HG03558 (cell line): ENCODE results near the gene NME4.
"Not testable (repeated sequence)": the region's sequence is repeated elsewhere in the genome, so short reads cannot be mapped to it uniquely, and the experiment has no call there.

Experiments used
- ATAC-seq: cut with Tn5 transposase; IDR thresholded peaks from one replicate; pipeline ENCODE4 v1.9.1; 2021; ENCODE audit warnings: moderate number of reproducible peaks; ENCODE audit not compliant: unreplicated experiment; ENCODE audit errors: extremely low read depth

NME4 gene

DNA sequence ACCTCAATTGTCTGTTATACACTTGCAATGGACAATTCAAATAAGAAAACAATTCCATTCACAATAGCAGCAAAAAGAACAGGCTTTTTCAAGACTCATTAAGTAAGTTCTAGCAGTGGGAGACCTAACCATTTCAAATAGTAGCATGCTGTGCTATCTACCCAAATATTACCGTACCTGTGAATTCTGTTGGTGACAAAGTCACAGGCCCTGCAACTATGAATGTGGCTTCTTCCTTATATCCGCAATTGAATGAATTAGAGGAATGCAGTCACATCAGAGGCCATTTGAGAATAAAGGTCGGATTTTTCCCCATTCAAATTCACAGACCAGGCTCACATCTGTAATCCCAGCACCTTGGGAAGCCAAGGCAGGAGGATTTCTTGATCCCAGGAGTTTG lies 800 bp upstream of the NME4 start:
- no peak for ATAC-seq

DNA sequence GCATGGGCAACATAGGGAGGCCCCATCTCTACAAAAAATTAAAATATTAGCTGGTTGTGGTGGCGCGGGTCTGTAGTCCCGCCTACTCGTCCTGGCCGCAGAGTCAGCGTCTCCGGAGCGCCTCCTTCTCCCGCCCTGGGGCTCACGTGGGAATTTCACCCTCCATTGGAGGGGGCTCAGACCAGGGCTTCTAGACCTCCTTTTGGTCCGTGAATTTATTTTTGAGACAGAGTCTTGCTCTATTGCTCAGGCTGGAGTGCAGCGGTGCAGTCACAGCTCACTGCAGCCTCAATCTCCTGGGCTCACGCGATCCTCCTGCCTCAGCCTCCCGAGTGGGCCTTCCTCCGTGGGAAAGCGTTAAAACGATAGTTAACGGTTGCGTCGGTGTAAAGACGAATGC lies 394 bp upstream of the NME4 start:
- no peak for ATAC-seq

DNA sequence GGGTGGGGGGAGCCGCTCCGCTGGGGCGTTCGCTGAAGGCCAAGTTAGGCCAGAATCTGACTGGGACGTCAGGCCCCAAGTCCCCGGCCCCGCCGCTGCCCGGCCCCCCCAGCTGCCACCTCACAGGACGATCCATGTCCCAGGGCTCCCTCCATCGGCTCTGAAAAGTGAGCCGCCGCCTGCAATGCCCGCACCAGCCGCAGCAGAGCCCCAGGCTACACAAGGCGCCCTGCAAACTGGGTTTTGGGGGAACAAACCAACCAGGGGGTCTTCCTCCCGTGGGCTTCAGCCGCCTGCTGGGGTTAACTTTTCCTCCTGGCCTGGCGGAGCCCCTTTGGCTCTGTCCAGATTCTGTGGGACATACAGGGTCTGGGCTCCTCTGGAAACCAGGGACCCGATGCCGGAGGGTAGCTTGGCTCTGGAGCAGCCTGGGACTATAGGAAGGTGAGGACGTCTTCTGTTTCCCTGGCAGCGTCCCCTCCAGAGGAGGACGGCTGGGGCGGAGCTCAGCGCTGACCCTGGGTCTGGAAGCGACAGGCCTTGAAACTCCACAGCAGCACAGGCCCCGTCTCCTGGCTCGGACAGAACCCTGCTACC lies 835 bp downstream of the NME4 start:
- ATAC-seq = no peak

DNA sequence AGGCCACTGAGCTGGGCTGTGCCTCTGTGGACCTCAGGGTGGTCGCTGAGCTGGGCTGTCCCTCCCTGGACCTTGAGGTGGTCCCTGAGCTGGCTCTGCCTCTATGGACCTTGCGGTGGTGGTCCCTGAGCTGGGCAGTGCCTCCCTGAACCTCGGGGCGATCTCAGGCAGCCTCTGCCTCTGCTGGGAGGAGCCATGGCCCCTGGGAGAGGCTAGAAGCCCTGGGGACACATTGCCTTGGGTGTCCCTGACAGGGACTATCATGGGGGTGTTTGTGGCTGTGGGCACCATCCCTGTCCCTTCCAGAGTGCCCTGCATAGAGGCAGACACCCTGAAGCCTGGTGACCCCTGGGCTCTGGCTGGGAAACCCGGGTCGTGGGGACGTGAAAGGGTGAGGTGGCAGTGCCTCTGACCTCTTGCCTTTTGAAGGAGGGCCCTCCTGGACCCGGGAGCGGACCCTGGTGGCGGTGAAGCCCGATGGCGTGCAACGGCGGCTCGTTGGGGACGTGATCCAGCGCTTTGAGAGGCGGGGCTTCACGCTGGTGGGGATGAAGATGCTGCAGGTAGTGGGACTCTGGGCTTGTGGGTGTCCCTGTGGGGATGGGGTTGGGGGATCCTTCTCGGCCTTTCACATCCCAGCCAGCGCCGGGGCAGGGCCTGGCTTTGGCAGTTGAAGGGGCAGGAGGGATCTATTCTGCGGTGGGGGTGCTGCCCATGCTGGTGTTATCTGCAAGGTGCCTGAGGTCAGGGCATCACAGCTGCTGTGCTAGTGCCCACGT lies 1.8 kb downstream of the NME4 start:
- no peak for ATAC-seq

DNA sequence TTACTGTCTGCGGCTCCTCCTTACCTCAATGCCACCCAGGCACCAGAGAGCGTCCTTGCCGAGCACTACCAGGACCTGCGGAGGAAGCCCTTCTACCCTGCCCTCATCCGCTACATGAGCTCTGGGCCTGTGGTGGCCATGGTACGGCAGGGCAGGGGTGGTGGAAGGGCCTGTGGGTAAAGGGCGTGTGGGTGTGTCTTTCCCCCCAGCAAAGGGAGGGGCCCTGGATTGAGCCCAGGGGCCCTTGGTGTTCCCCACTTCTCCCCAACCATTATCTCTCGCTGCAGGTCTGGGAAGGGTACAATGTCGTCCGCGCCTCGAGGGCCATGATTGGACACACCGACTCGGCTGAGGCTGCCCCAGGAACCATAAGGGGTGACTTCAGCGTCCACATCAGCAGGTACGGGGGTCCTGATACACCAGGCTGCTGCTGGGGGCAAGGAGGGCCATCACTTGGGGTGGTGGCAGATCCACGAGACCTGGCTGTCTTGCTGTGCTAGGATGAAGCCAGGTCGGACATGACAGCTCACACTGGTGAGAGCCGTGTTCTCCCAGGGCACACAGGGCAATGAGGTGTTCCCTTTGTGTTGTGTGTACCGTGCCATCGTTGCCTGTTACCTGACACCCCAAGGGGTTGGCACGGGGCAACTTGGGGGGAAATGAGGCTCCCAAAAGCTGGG lies 2.5 kb downstream of the NME4 start:
- ATAC-seq = no peak

DNA sequence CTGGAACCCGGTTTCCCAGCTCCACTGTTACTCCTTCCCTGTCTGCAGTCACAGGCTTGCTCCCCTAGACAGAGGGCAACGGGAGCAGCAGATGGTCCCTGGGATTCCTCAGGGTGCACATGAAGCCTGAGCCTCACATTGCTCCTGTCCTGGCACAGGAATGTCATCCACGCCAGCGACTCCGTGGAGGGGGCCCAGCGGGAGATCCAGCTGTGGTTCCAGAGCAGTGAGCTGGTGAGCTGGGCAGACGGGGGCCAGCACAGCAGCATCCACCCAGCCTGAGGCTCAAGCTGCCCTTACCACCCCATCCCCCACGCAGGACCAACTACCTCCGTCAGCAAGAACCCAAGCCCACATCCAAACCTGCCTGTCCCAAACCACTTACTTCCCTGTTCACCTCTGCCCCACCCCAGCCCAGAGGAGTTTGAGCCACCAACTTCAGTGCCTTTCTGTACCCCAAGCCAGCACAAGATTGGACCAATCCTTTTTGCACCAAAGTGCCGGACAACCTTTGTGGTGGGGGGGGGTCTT lies 3.1 kb downstream of the NME4 start:
- ATAC-seq = no peak

DNA sequence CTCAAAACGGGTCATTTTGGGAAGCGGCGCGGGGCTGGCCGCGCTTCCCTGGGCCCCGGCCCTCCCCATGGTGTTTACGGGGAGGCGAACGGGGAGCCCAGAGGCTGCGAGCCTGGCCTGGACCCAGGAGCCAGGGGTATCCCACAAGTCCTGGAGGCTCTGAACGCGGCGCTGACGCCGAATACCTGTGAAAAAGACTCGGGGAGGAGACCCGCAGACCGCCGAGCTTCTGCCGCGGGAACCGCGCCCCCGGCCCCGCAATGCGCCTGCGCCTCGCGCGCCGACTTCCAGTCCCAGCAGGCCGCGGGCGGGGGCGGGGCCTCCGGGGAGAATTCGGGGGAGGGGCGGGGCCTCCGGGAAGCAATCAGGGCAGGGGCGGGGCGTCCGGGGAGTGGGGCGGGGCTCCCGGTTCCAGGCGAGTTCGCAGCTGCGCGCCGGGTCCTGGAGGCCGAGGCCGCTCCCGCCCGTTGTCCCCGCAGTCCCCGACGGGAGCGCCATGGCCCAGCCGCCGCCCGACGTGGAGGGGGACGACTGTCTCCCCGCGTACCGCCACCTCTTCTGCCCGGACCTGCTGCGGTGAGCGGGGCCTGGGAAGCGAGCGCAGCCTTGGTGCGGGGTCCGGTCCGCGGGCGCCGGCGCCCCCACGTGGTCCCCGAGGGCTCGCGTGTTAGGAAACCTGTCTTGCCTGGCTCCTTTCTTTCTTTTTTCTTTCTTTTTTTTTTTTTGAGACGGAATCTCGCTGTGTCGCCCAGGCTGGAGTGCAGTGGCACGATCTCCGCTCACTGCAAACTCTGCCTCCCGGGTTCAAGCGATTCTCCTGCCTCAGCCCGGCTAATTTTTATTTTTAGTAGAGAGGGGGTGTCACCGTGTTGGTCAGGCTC lies 4.7 kb downstream of the NME4 start, which contains the start of gene DECR2:
TSS of gene DECR2 (plus strand) at position 418 of the 881 bp plus-strand sequence. CDS start at position 497, 79 bp downstream.
- ATAC-seq = no peak

DNA sequence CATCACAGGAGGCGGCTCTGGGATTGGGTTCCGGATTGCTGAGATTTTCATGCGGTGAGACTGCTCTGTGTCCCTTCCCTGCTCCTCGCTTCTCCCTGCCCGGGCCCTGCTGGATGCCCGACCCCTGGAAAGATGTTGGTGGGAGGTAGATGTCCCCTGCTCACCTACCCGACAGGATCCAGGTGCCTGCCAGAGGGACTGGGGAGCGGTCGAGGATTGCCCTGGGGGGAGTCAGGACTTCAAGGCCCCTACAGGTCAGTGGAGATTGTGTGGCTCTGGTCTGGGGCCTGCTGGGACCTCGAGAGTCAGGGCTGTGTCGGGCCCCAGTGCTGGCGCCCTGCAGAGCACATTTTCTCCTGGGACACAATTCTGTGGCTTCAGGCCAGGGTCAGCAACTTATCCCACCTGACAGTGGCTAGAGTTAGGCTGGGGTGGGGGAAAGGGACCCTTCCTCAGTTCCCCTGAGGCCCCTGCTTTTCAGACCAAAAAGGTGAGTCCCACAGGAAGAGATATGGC lies 8.0 kb downstream of the NME4 start:
- ATAC-seq = no peak

DNA sequence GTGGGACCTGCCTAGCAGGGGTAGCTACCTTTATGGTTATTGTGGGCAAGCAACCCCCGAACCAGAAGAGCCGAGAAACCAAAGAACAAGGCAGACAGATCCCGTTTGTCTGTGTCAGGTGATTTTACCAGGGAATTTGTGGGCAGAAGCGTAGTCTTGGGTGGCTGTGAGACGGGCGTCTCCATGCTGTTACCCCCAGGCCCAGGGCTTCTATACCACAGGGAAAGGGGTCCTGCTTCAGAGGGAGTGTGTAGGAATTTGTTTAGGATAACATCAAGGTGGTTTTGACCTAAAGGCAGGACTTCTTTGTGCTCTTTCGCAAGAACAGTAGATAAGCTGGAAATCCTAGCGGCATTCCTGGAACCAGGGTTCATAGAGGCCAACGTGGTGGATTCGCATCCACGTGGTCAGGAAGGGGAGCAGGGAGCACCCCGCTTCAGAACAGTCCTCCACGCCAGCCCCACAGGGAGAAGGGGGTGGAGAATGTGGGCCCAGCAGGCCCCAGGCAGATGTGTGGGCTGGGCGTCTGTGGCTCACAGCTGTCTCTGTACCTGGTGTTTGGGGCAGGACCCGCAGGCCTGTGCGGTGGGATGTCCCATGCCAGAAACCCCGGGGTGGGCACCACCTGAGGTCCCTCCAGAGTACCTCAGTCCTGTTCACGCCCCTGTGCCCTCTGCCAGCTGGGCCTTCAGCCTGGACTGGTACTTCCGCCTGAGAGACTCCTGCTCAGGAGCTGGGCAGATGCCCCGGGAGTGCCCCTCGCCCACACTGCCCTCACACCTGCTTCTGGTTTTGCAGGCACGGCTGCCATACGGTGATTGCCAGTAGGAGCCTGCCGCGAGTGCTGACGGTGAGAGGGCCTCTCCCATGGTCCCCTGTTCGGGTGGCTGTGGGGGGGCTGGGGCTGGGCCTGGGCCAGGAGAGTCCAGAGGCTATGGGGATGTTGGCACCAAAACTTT lies 8.8 kb downstream of the NME4 start:
- no peak for ATAC-seq

DNA sequence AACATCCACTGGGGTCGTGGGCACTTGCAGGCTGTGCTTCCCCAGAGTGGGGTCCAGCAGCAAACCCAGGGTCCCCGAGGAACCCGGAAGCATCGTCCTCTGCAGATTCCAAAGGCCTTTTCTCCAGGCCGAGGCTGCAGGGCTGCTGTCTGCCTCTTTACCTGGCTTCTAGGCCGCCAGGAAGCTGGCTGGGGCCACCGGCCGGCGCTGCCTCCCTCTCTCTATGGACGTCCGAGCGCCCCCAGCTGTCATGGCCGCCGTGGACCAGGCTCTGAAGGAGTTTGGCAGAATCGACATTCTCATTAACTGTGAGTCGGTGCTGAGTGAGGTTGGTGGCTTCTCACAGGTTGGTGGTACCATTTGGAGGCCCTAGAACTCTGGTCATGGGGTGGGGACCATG lies 10.3 kb downstream of the NME4 start:
- ATAC-seq = no peak

DNA sequence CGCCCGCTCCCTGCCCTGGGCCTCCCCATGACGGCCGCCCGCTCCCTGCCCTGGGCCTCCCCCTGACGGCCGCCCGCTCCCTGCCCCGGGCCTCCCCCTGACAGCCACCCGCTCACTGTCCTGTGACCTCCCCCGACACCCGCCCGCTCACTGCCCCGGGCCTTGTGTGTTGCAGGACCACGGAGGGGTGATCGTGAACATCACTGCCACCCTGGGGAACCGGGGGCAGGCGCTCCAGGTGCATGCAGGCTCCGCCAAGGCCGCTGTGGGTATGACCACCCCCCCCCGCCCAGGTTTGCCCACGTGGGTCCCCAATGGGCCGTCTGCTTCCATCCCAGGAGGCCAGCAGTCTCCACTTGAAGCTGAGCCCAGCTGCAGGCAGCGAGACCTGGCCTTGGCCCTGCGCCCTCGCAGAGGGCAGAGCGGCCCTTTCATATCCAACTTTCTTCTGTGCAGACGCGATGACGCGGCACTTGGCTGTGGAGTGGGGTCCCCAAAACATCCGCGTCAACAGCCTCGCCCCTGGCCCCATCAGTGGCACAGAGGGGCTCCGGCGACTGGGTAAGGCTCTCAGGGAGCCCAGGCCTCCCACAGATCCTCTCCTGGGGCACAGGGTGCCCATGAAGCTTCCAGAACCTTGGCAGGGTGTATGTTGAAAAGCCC lies 13.6 kb downstream of the NME4 start:
- no peak for ATAC-seq

DNA sequence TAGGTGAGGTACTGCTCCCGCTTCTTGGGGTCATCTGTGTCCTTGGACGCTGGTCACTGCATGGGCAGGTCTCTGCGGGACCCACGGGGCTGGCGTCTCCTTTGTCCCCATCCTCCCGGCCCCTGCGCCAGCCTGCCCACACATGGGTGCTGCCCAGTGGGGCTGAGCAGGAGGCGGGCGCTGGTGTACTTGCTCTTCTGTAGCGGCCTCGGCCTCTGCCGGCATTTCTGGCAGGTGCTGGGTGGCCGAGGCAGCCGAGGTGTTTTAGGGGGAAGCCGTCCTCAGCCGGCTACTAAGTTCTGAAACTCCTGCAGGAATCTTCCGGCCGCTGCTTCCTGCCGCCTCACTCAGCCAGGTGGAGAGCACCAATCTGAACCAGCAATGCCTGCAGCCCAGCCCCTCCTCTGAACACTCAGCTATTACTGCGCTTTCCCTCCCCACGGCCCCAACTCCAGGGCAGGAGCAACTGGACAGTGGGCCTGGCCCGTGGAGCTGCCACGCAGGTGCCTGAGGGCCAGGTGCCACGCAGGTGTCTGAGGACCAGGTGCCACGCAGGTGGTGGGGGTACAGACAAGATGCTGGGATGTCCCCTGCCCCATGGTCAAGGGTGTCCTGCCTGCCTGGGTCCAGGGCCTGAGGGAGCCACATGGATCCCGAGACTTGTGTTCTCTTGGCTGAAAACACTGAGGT lies 14.7 kb downstream of the NME4 start:
- no peak for ATAC-seq

DNA sequence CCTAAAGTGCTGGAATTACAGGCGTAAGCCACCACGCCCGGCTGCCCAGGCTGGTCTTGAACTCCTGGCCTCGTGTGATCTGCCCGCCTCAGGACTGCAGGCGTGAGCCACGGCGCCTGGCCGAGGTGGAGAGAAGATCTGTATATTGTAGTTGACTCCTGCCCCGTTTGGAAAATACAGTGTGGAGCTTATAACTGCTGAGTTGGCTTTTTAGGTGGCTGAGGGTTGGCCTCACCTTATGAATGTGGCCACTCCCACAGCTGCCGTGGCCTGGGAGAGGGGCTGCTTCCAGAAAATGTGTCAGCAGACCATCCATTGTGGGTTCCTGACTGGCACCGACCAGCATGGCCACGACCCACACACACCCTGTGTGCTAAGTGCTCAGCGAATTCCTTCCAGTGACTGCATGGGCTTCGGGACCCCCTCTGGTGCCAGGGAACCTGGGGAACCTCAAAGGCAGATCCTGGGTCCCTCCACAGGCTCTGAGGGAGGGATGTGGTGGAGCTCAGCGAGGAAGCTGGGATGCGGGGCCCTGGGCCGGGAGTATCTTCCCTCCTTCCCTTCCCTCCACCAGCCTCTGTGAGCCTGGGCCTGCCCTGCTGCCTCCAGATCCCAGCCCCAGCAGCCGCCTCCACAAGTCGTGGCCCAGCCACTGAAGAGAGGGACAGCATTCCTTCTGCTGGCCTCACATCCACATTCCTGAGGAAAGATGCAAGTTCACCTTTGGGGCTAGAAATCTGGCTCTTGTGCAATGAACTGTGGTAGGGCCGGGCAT lies 17.6 kb downstream of the NME4 start:
- ATAC-seq = no peak

DNA sequence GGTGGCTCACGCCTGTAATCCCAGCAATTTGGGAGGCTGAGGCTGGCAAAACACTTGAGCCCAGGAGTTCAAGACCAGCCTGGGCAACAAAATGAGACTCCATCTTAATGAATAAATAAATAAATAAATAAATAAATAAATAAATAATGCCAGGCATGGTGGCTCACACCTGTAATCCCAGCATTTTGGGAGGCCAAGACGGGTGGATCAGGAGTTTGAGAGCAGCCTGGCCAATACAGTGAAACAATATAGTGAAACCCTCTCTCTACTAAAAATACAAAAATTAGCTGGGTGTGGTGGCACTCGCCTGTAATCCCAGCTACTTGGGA lies 18.1 kb downstream of the NME4 start:
- ATAC-seq = not testable (repeated sequence)

DNA sequence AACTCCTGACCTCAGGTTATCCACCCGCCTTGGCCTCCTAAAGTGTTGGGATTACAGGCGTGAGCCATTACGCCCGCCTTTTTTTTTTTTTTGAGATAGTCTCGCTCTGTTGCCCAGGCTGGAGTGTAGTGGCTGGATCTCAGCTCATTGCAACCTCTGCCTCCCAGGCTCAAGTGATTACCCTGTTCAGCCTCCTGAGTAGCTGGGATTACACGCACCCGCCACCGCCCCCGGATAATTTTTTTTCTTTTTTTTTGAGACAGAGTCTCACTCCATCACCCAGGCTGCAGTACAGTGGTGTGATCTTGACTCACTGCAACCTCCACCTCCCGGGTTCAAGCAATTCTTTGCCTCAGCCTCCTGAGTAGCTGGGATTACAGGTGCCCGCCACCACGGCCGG lies 25.2 kb downstream of the NME4 start:
- not testable (repeated sequence) for ATAC-seq

DNA sequence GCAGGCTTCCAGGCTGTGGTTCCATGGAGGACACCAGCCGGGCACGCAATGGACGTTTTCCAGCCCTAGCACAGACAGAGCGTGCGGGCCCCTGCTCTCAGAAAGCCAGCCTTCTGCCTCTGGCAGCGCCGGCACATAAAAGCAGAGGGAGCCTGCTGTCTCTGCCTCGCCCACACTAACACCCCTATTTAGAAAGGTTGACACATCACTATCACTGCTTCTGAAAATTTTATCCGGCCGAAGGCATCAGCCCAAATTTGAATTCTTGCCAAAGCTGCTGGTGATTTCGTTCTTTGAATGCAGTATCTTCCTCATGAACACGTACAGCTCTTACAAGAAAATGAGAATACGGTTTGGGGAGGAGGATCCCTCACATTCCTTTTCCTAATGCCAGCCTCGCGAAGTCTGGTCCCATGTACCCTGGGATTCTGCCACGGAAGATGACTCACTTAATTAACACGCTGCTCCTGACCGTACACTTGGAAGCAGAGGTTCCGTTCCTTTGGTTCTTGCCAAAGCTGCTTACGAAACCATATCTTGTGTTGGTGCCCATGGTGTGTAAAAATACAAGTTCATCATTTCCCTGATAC lies 27.1 kb downstream of the NME4 start:
- ATAC-seq = no peak

DNA sequence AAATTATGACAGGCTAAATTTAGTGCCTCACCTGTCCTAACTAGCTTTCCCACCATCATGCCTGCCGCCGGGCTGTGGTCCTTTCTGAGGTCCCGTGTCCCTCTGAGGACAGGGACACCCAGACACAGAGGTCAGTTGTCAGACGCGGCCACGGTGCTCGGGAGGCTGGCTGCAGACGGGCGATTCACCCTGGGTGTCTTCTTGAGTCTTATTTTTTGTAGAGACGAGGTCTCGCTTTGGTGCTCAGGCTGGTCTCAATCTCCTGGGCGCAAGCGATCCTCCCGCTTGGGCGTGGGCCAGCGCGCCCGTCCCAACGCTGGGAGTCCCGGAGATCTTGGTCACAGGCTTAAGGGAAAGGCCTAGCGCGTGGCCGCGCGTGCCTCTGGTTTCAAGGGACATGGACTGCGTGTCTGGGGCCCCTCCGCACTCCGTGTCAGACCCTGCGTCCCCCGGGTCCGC lies 27.7 kb downstream of the NME4 start:
- ATAC-seq = no peak
